ENCODE results near the gene SLC35B3. TPM values are rescaled to one million over a fixed set of nuclear protein-coding genes. Genes with fewer than 3 reads are reported as not detected.
"Not testable (repeated sequence)": the region's sequence is repeated elsewhere in the genome, so short reads cannot be mapped to it uniquely, and the experiment has no call there.

SLC35B3 gene
- 10 to 100 TPM; 11.4 to 17.0 (median 11.9) TPM for polyA plus RNA-seq

GRCh38 chr6:8435093-8435844 is at the start of gene SLC35B3:
Gene SLC35B3, minus strand, starts transcription at chr6:8435545.
- H3K27ac ChIP-seq (ENCODE audit: low read depth, low read length) = no peak within 1 kb of the TSS
- WGBS, 3 donors = 1% methylated on average over 58 to 62 of the region's 62 CpGs

GRCh38 chr6:8483650-8484049 is 48.3 kb upstream of the SLC35B3 start:
- no peak overlapping the region for H3K27ac ChIP-seq (ENCODE audit: low read depth, low read length)
- 73 to 83% (median 74%) methylated on average over 1 of the region's 1 CpG for WGBS, 3 donors

GRCh38 chr6:8481727-8482126 is 46.4 kb upstream of the SLC35B3 start:
- H3K27ac ChIP-seq (ENCODE audit: low read depth, low read length) = no peak overlapping the region
- 36 to 46% (median 45%) methylated on average over 2 of the region's 2 CpGs for WGBS, 3 donors

GRCh38 chr6:8478418-8478817 is 43.1 kb upstream of the SLC35B3 start:
- no peak overlapping the region for H3K27ac ChIP-seq (ENCODE audit: low read depth, low read length)
- WGBS, 3 donors = 65 to 83% (median 77%) methylated on average over 1 of the region's 1 CpG

GRCh38 chr6:8476656-8477055 is 41.3 kb upstream of the SLC35B3 start:
- WGBS, 3 donors = 65 to 89% (median 68%) methylated on average over 1 of the region's 1 CpG
- no peak overlapping the region for H3K27ac ChIP-seq (ENCODE audit: low read depth, low read length)

GRCh38 chr6:8468552-8469356 is 33.4 kb upstream of the SLC35B3 start:
- WGBS, 3 donors = 63 to 78% (median 71%) methylated on average over 6 of the region's 6 CpGs
- no peak overlapping the region for H3K27ac ChIP-seq (ENCODE audit: low read depth, low read length)

GRCh38 chr6:8462694-8463093 is 27.3 kb upstream of the SLC35B3 start:
- WGBS, 3 donors = 53 to 72% (median 66%) methylated on average over 1 of the region's 1 CpG
- H3K27ac ChIP-seq (ENCODE audit: low read depth, low read length) = no peak overlapping the region

- no peak overlapping the region for H3K27ac ChIP-seq (ENCODE audit: low read depth, low read length)
- 93 to 100% (median 94%) methylated on average over 3 of the region's 3 CpGs for WGBS, 3 donors
These were observed 26.8 kb upstream of the SLC35B3 start for GRCh38 chr6:8462169-8462568.

GRCh38 chr6:8446391-8446790 is 11.0 kb upstream of the SLC35B3 start:
- 28 to 60% (median 47%) methylated on average over 2 of the region's 2 CpGs for WGBS, 3 donors
- H3K27ac ChIP-seq (ENCODE audit: low read depth, low read length) = no peak overlapping the region

- H3K27ac ChIP-seq (ENCODE audit: low read depth, low read length) = not testable (repeated sequence)
- WGBS, 3 donors = 72 to 90% (median 76%) methylated on average over 4 of the region's 4 CpGs
These were observed 10.6 kb upstream of the SLC35B3 start for GRCh38 chr6:8445930-8446329.

GRCh38 chr6:8442150-8442549 is 6.8 kb upstream of the SLC35B3 start:
- no peak overlapping the region for H3K27ac ChIP-seq (ENCODE audit: low read depth, low read length)
- 45 to 93% (median 48%) methylated on average over 1 of the region's 1 CpG for WGBS, 3 donors

- H3K27ac ChIP-seq (ENCODE audit: low read depth, low read length) = no peak overlapping the region
- WGBS, 3 donors = 93 to 98% (median 97%) methylated on average over 1 of the region's 1 CpG
These were observed 6.1 kb upstream of the SLC35B3 start for GRCh38 chr6:8441452-8441851.

- 64 to 89% (median 76%) methylated on average over 2 of the region's 2 CpGs for WGBS, 3 donors
- no peak overlapping the region for H3K27ac ChIP-seq (ENCODE audit: low read depth, low read length)
These were observed 4.4 kb upstream of the SLC35B3 start for GRCh38 chr6:8439601-8440268.

- no peak overlapping the region for H3K27ac ChIP-seq (ENCODE audit: low read depth, low read length)
- 59 to 73% (median 71%) methylated on average over 1 of the region's 1 CpG for WGBS, 3 donors
These were observed 2.5 kb upstream of the SLC35B3 start for GRCh38 chr6:8437813-8438212.

GRCh38 chr6:8436966-8437365 is 1.6 kb upstream of the SLC35B3 start:
- 100% methylated on average over 1 of the region's 1 CpG for WGBS, 3 donors
- no peak overlapping the region for H3K27ac ChIP-seq (ENCODE audit: low read depth, low read length)

- 25 to 34% (median 26%) methylated on average over 15 of the region's 15 CpGs for WGBS, 3 donors
- no peak overlapping the region for H3K27ac ChIP-seq (ENCODE audit: low read depth, low read length)
These were observed 462 bp upstream of the SLC35B3 start for GRCh38 chr6:8435845-8436168.

GRCh38 chr6:8434727-8435092 is 635 bp downstream of the SLC35B3 start:
- WGBS, 3 donors = 1 to 4% (median 4%) methylated on average over 8 of the region's 8 CpGs
- H3K27ac ChIP-seq (ENCODE audit: low read depth, low read length) = no peak overlapping the region

- H3K27ac ChIP-seq (ENCODE audit: low read depth, low read length) = no peak overlapping the region
- WGBS, 3 donors = 90 to 96% (median 92%) methylated on average over 2 of the region's 2 CpGs
These were observed 2.7 kb downstream of the SLC35B3 start for GRCh38 chr6:8432614-8433013.

GRCh38 chr6:8429821-8430220 is 5.5 kb downstream of the SLC35B3 start:
- 78 to 84% (median 80%) methylated on average over 2 of the region's 2 CpGs for WGBS, 3 donors
- H3K27ac ChIP-seq (ENCODE audit: low read depth, low read length) = no peak overlapping the region
